SK-N-SH treated with all-trans-retinoic acid at 6 μM for 48 hours (cell line): ENCODE measurements around the gene MAB21L3.

Experiments
- ESRRG ChIP-seq: fragments of 250-450 bp; sonication (Bioruptor Pico); IDR thresholded peaks from 2 replicates; pipeline ENCODE4 v1.6.1; 2021; ENCODE audit warnings: mild to moderate bottlenecking
- RARB ChIP-seq: fragments of 250-450 bp; sonication (Bioruptor Pico); IDR thresholded peaks from 2 replicates; pipeline ENCODE4 v1.8.0; 2021; ENCODE audit warnings: mild to moderate bottlenecking, moderate library complexity
- SNAI2 ChIP-seq: fragments of 250-450 bp; sonication (Bioruptor Pico); IDR thresholded peaks from 2 replicates; pipeline ENCODE4 v1.5.0; 2020; ENCODE audit warnings: mild to moderate bottlenecking, moderate library complexity
- TOX ChIP-seq: fragments of 250-450 bp; sonication (Bioruptor Pico); IDR thresholded peaks from 2 replicates; pipeline ENCODE4 v1.8.0; 2021; ENCODE audit warnings: mild to moderate bottlenecking, moderate library complexity, borderline replicate concordance
- ZNF8 ChIP-seq: fragments of 450-650 bp; formaldehyde crosslinking; IDR thresholded peaks from 2 replicates; pipeline ENCODE4 v1.5.0; 2020; ENCODE audit warnings: mild to moderate bottlenecking, moderate library complexity
- TF ChIP-seq, protein P1 (sequence below): fragments of 250-450 bp; sonication (Bioruptor Pico); IDR thresholded peaks from 2 replicates; pipeline ENCODE4 v1.8.0; 2020; ENCODE audit warnings: mild to moderate bottlenecking, moderate library complexity, borderline replicate concordance

DNA sequence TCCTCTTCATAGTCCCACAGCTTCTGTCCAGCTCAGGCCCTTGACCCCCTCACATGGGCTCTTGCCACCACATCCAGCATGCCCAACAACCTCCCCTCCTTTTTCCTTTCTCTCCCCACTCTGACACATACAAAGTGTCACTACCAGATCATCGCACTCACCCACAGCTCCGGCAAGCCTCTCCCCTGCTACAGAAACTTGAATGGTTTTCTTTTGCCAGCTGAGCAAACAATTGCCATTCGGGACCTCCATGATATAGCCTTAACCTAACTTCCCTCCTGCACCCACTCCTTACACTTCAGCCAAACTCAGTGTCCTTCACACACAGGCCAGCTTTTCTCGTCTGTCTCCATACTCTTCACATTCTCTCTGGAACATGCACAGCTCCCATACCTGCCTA lies 43.3 kb downstream of the MAB21L3 start:
- TF ChIP-seq ESRRG = no peak
- TF ChIP-seq, protein P1, sequence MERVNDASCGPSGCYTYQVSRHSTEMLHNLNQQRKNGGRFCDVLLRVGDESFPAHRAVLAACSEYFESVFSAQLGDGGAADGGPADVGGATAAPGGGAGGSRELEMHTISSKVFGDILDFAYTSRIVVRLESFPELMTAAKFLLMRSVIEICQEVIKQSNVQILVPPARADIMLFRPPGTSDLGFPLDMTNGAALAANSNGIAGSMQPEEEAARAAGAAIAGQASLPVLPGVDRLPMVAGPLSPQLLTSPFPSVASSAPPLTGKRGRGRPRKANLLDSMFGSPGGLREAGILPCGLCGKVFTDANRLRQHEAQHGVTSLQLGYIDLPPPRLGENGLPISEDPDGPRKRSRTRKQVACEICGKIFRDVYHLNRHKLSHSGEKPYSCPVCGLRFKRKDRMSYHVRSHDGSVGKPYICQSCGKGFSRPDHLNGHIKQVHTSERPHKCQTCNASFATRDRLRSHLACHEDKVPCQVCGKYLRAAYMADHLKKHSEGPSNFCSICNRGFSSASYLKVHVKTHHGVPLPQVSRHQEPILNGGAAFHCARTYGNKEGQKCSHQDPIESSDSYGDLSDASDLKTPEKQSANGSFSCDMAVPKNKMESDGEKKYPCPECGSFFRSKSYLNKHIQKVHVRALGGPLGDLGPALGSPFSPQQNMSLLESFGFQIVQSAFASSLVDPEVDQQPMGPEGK (CRISPR knock-in tag) = no peak
- no peak for TF ChIP-seq RARB
- no peak for TF ChIP-seq SNAI2 (CRISPR knock-in tag)
- no peak for TF ChIP-seq ZNF8 (CRISPR knock-in tag)
- TF ChIP-seq TOX = no peak
